Small intestine (tissue), 7 donors: ENCODE data around the gene SDR42E2. TPM values are rescaled to one million over a fixed set of nuclear protein-coding genes. Genes with fewer than 3 reads are reported as not detected.
"Not testable (repeated sequence)": the region's sequence is repeated elsewhere in the genome, so short reads cannot be mapped to it uniquely, and the experiment has no call there.

Experiments
- DNase-seq, 2 donors: peaks; one replicate each; pipeline versions ENCODE4 v3.0.0 to v3.0.0-alpha.2; 2013
- FAIRE-seq: peaks from 2 replicates; lab custom pipeline; 2012; peaks lifted over from hg19 to GRCh38; lab: Jason Lieb, UNC
- H3K27ac ChIP-seq, 3 donors: one replicate each; pipeline ENCODE4 v1.5.1; 2013; ENCODE audit warnings: low read length in 2 of 3, mild to moderate bottlenecking in 2 of 3, control low read depth in 1 of 3, inconsistent platforms in 1 of 3, low read depth in 1 of 3, moderate library complexity in 1 of 3
- H3K27me3 ChIP-seq, 3 donors: one replicate each; pipeline ENCODE4 v1.6.1; 2013; ENCODE audit warnings: low read length in 3 of 3, inconsistent platforms in 1 of 3; ENCODE audit not compliant: control insufficient read depth in 3 of 3, insufficient read depth in 3 of 3
- H3K36me3 ChIP-seq, 3 donors: one replicate each; pipeline ENCODE4 v1.6.1; 2013; ENCODE audit warnings: low read length in 3 of 3, inconsistent platforms in 1 of 3, low read depth in 1 of 3, mild to moderate bottlenecking in 1 of 3, moderate library complexity in 1 of 3; ENCODE audit not compliant: control insufficient read depth in 3 of 3, insufficient read depth in 2 of 3
- H3K4me1 ChIP-seq, 3 donors: one replicate each; pipeline ENCODE4 v1.6.1; 2013; ENCODE audit warnings: low read length in 2 of 3, inconsistent platforms in 1 of 3, low read depth in 1 of 3, mild to moderate bottlenecking in 1 of 3, moderate library complexity in 1 of 3; ENCODE audit not compliant: control insufficient read depth in 3 of 3, insufficient read depth in 2 of 3
- H3K4me3 ChIP-seq, 3 donors: one replicate each; pipeline ENCODE4 v1.5.1; 2013; ENCODE audit warnings: low read length in 3 of 3, control low read depth in 1 of 3, inconsistent platforms in 1 of 3, low read depth in 1 of 3, mild to moderate bottlenecking in 1 of 3, moderate library complexity in 1 of 3
- H3K9me3 ChIP-seq, 2 donors: one replicate each; pipeline ENCODE4 v1.6.1; 2013; ENCODE audit warnings: low read depth in 1 of 2, low read length in 1 of 2; ENCODE audit not compliant: control insufficient read depth in 2 of 2, insufficient read depth in 1 of 2
- WGBS, 3 donors: extraction: QIAGEN DNeasy Blood & Tissue Kit; methylation state at CpG; one replicate each; pipeline ENCODE4 v1.1.7; 2013; 5-methylcytosine and 5-hydroxymethylcytosine counted together
- polyA plus RNA-seq, 4 donors: library from polyadenylated mRNA; stranded (reverse) in 3 of 4; unstranded in 1 of 4; fragments of 200-250 nt in 3 of 4; fragments of 120-200 nt in 1 of 4; gene quantifications; one replicate each; pipeline versions ENCODE4 v1.2.1 to v1.2.3, GENCODE V29; 2013
- donor health status: healthy with polysubstance abuse.
- donor health status: control.
- donor health status: control.
- donor health status: Bipolar disorder and iron deficiency.
- donor health status: healthy.

SDR42E2 gene
- polyA plus RNA-seq, 4 donors = 0.01 to 0.03 TPM; not detected in 2

- no peak for FAIRE-seq
- Histone ChIP-seq H3K27ac (no peak overlapping the region), H3K9me3 (no peaks in the 10 kb centered on the region), H3K27me3 (no peaks in the 10 kb centered on the region), H3K36me3 (no peaks in the 10 kb centered on the region), H3K4me1 (no peaks in the 10 kb centered on the region), H3K4me3 (no peak overlapping the region)
- 49 to 61% (median 52%) methylated on average over 9 of the region's 9 CpGs for WGBS, 3 donors
- DNase-seq = no peak
These were observed 14.5 kb upstream of the SDR42E2 start for GRCh38 chr16:22147853-22148252.

- FAIRE-seq (no peak), DNase-seq (no peak)
- Histone ChIP-seq H3K4me1 (no peaks in the 10 kb centered on the region), H3K9me3 (no peaks in the 10 kb centered on the region), H3K27ac (no peak overlapping the region), H3K36me3 (no peaks in the 10 kb centered on the region), H3K27me3 (no peaks in the 10 kb centered on the region), H3K4me3 (no peak overlapping the region)
- WGBS, 3 donors = 80 to 88% (median 83%) methylated on average over 7 of the region's 7 CpGs
These were observed 10.9 kb upstream of the SDR42E2 start for GRCh38 chr16:22151246-22151998.

- WGBS, 3 donors = 85 to 95% (median 87%) methylated on average over 11 of the region's 11 CpGs
- Histone ChIP-seq H3K27ac (no peak overlapping the region), H3K36me3 (no peaks in the 10 kb centered on the region), H3K27me3 (no peaks in the 10 kb centered on the region), H3K4me3 (no peak overlapping the region), H3K9me3 (no peaks in the 10 kb centered on the region), H3K4me1 (no peaks in the 10 kb centered on the region)
- FAIRE-seq (no peak), DNase-seq (no peak)
These were observed 10.0 kb upstream of the SDR42E2 start for GRCh38 chr16:22152316-22152715.

DNA sequence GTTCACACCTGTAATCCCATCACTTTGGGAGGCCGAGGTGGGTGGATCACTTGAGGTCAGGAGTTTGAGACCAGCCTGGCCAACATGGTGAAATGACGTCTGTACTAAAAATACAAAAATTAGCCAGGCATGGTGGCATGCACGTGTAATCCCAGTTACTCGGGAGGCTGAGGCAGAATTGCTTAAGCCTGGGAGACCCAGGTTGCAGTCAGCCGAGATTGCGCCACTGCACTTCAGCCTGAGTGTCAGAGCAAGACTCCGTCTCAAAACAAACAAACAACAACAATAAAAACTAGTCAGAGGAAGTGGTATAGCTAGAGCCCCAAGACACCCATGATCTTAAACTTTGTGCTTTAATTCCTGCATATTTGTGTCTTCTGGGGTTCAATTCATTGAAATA is 9.2 kb upstream of the SDR42E2 start:
- H3K36me3 ChIP-seq, H3K4me1 ChIP-seq, H3K27ac ChIP-seq, DNase-seq, FAIRE-seq, H3K27me3 ChIP-seq, H3K9me3 ChIP-seq, H3K4me3 ChIP-seq: not testable (repeated sequence)
- WGBS, 3 donors = 49 to 69% (median 57%) methylated on average over 7 of the region's 7 CpGs

DNA sequence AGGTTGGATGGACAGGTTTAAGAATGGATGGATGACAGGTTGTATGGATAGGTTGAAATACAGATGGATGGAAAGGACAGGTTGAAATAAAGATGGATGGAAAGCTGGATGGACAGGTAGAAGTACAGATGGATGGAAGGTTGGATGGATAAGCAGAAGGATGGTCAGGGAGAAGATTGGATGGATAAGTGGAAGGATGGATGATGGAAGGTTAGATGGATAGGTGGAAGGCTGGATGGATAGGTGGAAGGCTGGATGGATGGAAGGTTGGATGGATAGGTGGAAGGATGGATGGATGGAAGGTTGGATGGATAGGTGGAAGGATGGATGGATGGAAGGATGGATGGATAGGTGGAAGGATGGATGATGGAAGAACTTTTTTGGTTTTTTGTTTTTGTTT is 905 bp upstream of the SDR42E2 start:
- H3K27me3 ChIP-seq = peaks cover 0 to 10% (median 5%) of the 10 kb centered on the region in 3 donors
- H3K27ac ChIP-seq = no peak overlapping the region
- no peaks in the 10 kb centered on the region for H3K36me3 ChIP-seq
- no peak for DNase-seq
- no peak for FAIRE-seq
- H3K4me1 ChIP-seq = no peaks in the 10 kb centered on the region
- no peak overlapping the region for H3K4me3 ChIP-seq
- H3K9me3 ChIP-seq = peaks cover 0 to under 1% of the 10 kb centered on the region in 2 donors

DNA sequence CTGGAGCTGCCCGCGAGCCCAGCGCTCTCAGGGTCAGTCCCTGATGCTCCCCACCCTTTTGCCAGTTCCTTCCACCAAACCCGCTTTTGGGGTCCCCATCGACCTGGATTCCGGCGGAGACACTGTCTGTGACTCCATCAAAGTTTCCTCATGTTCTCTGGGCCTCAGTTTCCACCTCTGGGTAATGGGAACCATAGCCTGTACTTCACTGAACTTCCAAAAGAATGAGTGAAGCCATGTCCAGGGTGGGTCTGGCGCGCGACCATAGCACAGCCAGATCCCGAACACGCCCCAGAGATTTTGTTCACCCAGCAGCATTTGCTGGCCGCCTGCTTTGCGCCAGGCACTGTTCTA is 327 bp downstream of the SDR42E2 start:
- FAIRE-seq = no peak
- Histone ChIP-seq H3K27me3 (peaks cover 0 to 10% (median 5%) of the 10 kb centered on the region in 3 donors), H3K27ac (no peak overlapping the region), H3K4me3 (no peak overlapping the region), H3K4me1 (no peaks in the 10 kb centered on the region), H3K36me3 (no peaks in the 10 kb centered on the region), H3K9me3 (peaks cover 0 to 7% of the 10 kb centered on the region in 2 donors)
- WGBS, 3 donors = 36 to 47% (median 40%) methylated on average over 14 of the region's 14 CpGs
- no peak for DNase-seq

DNA sequence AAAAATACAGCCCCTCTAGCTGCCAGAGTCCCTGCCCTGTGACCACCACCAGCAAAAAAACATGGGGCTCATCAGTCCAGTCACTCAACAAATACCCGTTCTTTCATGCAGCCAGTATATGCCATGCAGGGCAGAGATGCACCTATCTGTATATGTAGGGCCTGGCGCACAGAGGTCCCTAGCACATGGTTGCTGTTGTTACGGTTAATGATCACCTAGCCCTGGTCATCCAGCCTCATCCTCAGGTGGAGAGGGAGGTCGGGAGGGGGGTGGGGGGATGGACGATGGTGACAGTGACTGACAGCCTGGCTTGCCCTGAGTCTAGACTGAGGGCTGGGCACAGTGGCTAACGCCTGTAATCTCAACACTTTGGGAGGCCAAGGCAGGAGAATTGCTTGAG is 1.5 kb downstream of the SDR42E2 start:
- WGBS, 3 donors = 66 to 80% (median 75%) methylated on average over 6 of the region's 6 CpGs
- Histone ChIP-seq H3K4me1 (no peaks in the 10 kb centered on the region), H3K27ac (no peak overlapping the region), H3K9me3 (peaks cover 0 to 7% of the 10 kb centered on the region in 2 donors), H3K27me3 (peaks cover 0 to 10% (median 5%) of the 10 kb centered on the region in 3 donors), H3K4me3 (no peak overlapping the region), H3K36me3 (no peaks in the 10 kb centered on the region)
- DNase-seq (no peak), FAIRE-seq (no peak)

- Histone ChIP-seq H3K27me3 (peaks cover 0 to 10% (median 5%) of the 10 kb centered on the region in 3 donors), H3K36me3 (no peaks in the 10 kb centered on the region), H3K27ac (no peak overlapping the region), H3K9me3 (peaks cover 0 to 7% of the 10 kb centered on the region in 2 donors), H3K4me1 (no peaks in the 10 kb centered on the region), H3K4me3 (no peak overlapping the region)
- no peak for FAIRE-seq
- DNase-seq = no peak
- 87 to 91% (median 89%) methylated on average over 5 of the region's 5 CpGs for WGBS, 3 donors
These were observed 2.2 kb downstream of the SDR42E2 start for GRCh38 chr16:22164482-22164881.
